ENCODE measurements around the gene SCD5. TPM values are rescaled to one million over a fixed set of nuclear protein-coding genes. Genes with fewer than 3 reads are reported as not detected.

The SCD5 gene
- total and polyA plus RNA-seq, 2 of the 4 experiments (the other 2 are of a cell fraction), result 12.4 to 13.5 TPM

DNA sequence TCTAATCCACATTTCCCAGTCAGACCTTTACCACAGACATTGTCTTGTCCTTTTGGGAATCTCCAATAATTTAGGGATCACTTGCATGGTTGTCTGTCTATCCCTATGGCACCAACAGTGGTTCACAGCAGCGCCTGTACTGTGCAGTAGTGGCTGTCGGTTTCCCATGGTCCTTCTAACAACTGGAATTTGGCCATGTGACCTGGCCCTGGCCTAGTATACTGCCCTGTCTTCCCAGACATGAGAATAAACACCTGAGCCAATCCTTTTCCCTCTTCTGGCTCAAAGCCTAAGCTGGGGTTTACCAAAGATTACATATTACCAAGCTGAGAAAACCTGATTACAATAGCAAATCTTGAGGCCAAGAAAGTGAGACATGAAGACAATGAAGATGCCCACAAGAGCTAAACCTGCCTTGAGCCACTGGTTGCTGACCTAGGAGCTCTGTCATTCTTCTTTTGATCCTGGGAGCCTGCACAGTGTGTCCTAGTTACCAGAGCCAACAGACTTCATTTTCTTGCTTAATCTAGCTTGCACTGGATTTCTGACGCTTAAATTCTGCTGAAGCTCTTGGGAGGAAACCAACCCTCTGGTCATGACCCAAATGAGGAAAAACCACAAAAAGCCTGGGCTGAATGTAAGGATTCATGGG is 92.1 kb downstream of the SCD5 start:
- ChIA-PET POLR2A (ENCODE audit: unreplicated experiment) (no interaction called here), CTCF (interaction anchor here (1.7 kb wide), 1 partner anchor 15 kb away, joined by 5 read pairs; no protein-coding TSS in a partner anchor)
- Histone ChIP-seq H3K4me2 (ENCODE audit: low read depth, low read length) (no peak overlapping the region), H3K36me3 (ENCODE audit: control insufficient read depth, insufficient read depth, low read length) (peaks cover 1% of the 10 kb centered on the region; the same call in 1 of the 2 replicates), H3K4me3 (ENCODE audit: insufficient read depth, low read depth, low read length) (no peak overlapping the region), H2BK20ac (ENCODE audit: low read depth, low read length) (no peak overlapping the region), H3K4ac (ENCODE audit: low read depth, low read length) (no peak overlapping the region), H3K27ac (ENCODE audit: insufficient read depth, low read length) (no peak overlapping the region), H2BK5ac (ENCODE audit: low read depth, low read length, poor library complexity, severe bottlenecking) (no peak overlapping the region), H3K14ac (replicated peaks; ENCODE audit: low read depth, low read length) (no peak overlapping the region), H3K79me1 (ENCODE audit: low read depth in 1 of 2, low read length in 2 of 2) (peaks cover 8 to 13% of the 10 kb centered on the region in 2 experiments; a peak in 2 of 4 replicates), H2BK120ac (ENCODE audit: low read depth, low read length) (no peak overlapping the region), H3K18ac (ENCODE audit: low read depth, low read length) (no peak overlapping the region), H3K23ac (ENCODE audit: low read depth, low read length) (no peak overlapping the region), H3K9me1 (ENCODE audit: insufficient read depth, low read length) (no peaks in the 10 kb centered on the region; the same call in 1 of the 2 replicates), H2AFZ (replicated peaks; ENCODE audit: low read length, poor library complexity) (no peak overlapping the region), H2AK9ac (replicated peaks; ENCODE audit: low read depth, low read length, poor library complexity) (no peak overlapping the region), H4K8ac (ENCODE audit: low read depth in 2 of 2, low read length in 2 of 2) (no peak overlapping the region), H3K9ac (ENCODE audit: low read depth, low read length) (no peak overlapping the region), H4K20me1 (ENCODE audit: insufficient read depth, low read length) (peaks cover 4% of the 10 kb centered on the region; the same call in 1 of the 2 replicates), H3K56ac (ENCODE audit: extremely low read depth, insufficient read depth, low read length) (no peak overlapping the region), H2AK5ac (ENCODE audit: low read depth, low read length) (no peak overlapping the region), H4K5ac (ENCODE audit: low read depth, low read length) (no peak overlapping the region), H4K91ac (ENCODE audit: insufficient read depth, low read depth, low read length) (no peak overlapping the region), H3K27me3 (ENCODE audit: control insufficient read depth, insufficient read depth, low read length) (no peaks in the 10 kb centered on the region), H3K4me1 (ENCODE audit: control insufficient read depth, insufficient read depth, low read length) (0 out of 2 replicates have a peak, but pooled peaks cover 5% of the 10 kb centered on the region), H3K9me3 (ENCODE audit: control insufficient read depth, insufficient read depth, low read length) (no peaks in the 10 kb centered on the region), H2BK15ac (ENCODE audit: low read depth, low read length) (no peak overlapping the region)
- in situ Hi-C loops (cut with MboI; ENCODE audit: low sequenced_read_pairs) (no loop called here), intact Hi-C loops (cut with micrococcal nuclease) (no loop called here), dilution Hi-C loops (cut with HindIII; ENCODE audit: low sequenced_read_pairs, unreplicated experiment) (no loop called here)
- no peak for ATAC-seq (ENCODE audit: low read depth)
- whole genome bisulfite sequencing, 2 experiments (ENCODE audit: extremely low coverage in 2 of 2, insufficient read length in 1 of 2), result 90% methylated on average over 2 of the region's 3 CpGs; no CpG with 5 or more reads in 1 of the 2 experiments
- TF ChIP-seq, protein P1, sequence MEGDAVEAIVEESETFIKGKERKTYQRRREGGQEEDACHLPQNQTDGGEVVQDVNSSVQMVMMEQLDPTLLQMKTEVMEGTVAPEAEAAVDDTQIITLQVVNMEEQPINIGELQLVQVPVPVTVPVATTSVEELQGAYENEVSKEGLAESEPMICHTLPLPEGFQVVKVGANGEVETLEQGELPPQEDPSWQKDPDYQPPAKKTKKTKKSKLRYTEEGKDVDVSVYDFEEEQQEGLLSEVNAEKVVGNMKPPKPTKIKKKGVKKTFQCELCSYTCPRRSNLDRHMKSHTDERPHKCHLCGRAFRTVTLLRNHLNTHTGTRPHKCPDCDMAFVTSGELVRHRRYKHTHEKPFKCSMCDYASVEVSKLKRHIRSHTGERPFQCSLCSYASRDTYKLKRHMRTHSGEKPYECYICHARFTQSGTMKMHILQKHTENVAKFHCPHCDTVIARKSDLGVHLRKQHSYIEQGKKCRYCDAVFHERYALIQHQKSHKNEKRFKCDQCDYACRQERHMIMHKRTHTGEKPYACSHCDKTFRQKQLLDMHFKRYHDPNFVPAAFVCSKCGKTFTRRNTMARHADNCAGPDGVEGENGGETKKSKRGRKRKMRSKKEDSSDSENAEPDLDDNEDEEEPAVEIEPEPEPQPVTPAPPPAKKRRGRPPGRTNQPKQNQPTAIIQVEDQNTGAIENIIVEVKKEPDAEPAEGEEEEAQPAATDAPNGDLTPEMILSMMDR (conservative IDR thresholded peaks at IDR 0.05; ENCODE audit: low read depth, low read length), result no peak
- TF ChIP-seq RAD21 (IDR thresholded peaks at IDR 0.05; ENCODE audit: low read length) (no peak), SMC3 (IDR thresholded peaks at IDR 0.05; ENCODE audit: low read depth, low read length) (no peak), MAZ (IDR thresholded peaks at IDR 0.05; ENCODE audit: borderline replicate concordance, low read depth, low read length) (no peak), MAFK (IDR thresholded peaks at IDR 0.05; ENCODE audit: low read depth, low read length) (no peak), POLR2A (IDR thresholded peaks at IDR 0.05; ENCODE audit: low read depth, low read length) (no peak), FOS (IDR thresholded peaks at IDR 0.05; ENCODE audit: low read depth, low read length) (no peak), RFX5 (IDR thresholded peaks at IDR 0.05; ENCODE audit: low read depth, low read length) (no peak), RCOR1 (IDR thresholded peaks at IDR 0.05; ENCODE audit: insufficient replicate concordance, low read length) (no peak), NFE2L2 (IDR thresholded peaks at IDR 0.05; ENCODE audit: low read depth, low read length) (no peak), MXI1 (IDR thresholded peaks at IDR 0.05; ENCODE audit: borderline replicate concordance, low read depth, low read length) (no peak), CHD1 (IDR thresholded peaks at IDR 0.05; ENCODE audit: low read depth, low read length) (no peak)
- TF ChIP-seq, protein P2, sequence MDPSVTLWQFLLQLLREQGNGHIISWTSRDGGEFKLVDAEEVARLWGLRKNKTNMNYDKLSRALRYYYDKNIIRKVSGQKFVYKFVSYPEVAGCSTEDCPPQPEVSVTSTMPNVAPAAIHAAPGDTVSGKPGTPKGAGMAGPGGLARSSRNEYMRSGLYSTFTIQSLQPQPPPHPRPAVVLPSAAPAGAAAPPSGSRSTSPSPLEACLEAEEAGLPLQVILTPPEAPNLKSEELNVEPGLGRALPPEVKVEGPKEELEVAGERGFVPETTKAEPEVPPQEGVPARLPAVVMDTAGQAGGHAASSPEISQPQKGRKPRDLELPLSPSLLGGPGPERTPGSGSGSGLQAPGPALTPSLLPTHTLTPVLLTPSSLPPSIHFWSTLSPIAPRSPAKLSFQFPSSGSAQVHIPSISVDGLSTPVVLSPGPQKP (IDR thresholded peaks at IDR 0.05; ENCODE audit: borderline replicate concordance, low read depth, low read length), result no peak
- DNase-seq, result no peak
- no TSS peak for BruUV-seq (replicated peaks)

Measured in IMR-90 (cell line).